ENCODE results near the gene TMC2.

Gene TMC2

DNA sequence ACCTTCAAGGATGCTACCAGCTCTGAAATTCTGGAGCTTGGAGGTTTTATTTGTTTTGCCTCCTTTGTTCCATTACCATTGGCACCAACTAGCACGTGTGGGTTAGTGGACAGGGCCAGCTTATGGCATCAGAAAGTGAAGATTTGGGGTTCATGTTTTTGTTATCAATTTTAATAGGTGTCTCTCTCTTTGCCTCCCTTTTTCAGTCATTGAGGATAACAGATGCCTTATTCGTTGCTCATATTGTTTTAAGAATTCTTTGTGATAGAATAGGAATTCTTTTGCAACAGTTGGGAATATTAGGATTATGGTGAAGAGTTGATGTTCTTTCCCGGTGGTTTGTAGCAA lies 22.9 kb downstream of the TMC2 start:
- no peak overlapping the region for H3K4me3 ChIP-seq

DNA sequence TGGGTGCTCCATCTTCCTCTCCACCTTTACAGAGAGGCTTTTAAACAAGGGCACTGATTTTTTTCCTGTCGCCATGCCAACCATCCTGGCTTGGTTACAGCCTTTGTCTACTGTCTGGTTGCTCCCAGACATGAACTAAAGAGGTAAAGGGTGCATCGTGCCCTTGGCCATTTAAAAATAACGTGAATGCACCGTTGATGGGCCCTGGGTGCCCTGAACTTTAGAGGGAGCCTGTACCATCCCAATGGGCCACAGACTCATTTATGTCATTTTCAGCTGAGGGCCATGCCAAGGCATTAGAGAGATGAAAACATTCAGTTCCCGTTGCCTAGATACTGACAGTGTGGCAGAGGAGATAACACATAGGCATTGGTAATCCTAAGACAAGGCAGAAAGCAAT lies 23.3 kb downstream of the TMC2 start:
- Histone ChIP-seq H3K27ac (no peak overlapping the region), H3K4me3 (no peak overlapping the region)

More for the DNA sequence above, 22.9 kb downstream of the TMC2 start:
- no peak overlapping the region for H3K27ac ChIP-seq

DNA sequence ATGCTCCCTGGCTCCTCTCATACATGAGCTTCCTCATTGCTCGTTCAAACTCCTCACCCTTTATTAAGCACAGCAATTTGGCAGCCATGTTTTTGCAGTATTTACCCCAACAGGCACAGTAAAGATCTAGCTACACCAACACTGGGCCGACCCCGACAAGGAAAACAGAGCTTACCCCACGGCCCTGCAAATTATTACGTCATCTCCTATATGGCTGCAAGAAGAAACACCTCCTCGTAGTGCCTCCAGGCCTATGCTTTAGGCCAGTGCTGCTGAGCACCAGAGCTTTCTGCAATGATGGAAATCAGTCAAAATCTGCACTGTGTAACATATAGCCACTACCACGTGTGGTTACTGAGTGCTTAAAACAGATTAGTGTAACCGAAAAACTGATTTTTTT lies 26.7 kb downstream of the TMC2 start:
- H3K4me3 ChIP-seq, result no peak overlapping the region
- no peak overlapping the region for H3K27ac ChIP-seq

DNA sequence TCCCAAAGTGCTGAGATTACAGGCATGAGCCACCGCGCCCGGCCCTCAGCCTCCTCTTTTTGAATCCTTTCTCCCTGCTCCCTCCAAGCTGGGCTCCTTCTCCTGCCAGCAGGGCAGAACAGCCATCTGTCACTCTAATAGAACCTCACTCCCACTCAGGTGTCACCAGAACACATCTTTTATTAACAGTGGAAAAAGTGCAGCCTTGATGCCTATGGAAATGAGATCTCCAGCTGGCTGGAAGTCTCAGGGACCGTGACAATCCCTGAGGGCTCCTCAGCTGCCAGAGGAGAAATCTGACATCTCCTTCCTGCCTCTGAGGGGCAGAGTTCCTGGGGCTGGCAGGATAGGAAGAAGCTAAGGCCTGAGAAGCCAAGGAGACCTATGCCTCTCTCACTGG lies 28.0 kb downstream of the TMC2 start:
- Histone ChIP-seq H3K4me3 (no peak overlapping the region), H3K27ac (no peak overlapping the region)

DNA sequence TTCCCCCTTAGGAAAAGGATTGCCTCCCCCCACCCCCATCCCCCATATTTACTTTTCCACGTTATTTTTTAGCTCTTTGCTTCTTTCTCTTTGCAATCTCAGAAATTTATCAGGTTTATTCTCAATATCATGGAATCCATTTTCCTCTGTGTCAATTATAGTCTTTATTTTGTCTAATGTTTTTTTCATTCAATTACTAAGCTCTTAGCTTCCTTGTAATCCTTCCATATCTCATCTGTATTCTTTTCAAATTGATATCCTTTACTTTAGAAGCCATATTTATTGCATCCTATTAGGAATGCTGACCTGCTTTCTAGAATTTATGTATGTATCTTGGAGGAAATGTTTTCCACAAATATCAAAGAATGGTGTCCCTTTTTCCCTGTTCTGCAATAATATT lies 39.3 kb downstream of the TMC2 start:
- Histone ChIP-seq H3K4me3 (no peak overlapping the region), H3K27ac (no peak overlapping the region)

DNA sequence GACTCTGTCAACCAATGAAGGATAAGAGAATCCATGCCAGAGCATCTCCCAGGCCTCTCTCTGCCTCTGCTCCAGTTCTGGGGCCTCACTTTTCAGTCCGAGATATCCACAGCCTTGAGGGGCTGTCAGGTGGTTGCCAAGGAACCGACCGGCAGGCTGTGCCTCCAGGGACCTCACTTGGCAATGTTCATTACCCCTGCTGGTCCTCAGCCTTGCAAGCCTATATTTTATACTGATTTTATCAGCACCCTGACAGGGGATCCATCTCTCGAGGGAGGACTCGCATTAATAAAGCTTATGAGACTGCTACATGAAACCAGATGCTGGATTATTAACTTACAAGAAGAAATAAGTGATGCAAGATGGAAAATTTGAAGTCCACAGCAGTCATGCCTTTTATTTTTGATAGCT lies 39.9 kb downstream of the TMC2 start:
- no peak overlapping the region for H3K4me3 ChIP-seq
- H3K27ac ChIP-seq, result no peak overlapping the region

DNA sequence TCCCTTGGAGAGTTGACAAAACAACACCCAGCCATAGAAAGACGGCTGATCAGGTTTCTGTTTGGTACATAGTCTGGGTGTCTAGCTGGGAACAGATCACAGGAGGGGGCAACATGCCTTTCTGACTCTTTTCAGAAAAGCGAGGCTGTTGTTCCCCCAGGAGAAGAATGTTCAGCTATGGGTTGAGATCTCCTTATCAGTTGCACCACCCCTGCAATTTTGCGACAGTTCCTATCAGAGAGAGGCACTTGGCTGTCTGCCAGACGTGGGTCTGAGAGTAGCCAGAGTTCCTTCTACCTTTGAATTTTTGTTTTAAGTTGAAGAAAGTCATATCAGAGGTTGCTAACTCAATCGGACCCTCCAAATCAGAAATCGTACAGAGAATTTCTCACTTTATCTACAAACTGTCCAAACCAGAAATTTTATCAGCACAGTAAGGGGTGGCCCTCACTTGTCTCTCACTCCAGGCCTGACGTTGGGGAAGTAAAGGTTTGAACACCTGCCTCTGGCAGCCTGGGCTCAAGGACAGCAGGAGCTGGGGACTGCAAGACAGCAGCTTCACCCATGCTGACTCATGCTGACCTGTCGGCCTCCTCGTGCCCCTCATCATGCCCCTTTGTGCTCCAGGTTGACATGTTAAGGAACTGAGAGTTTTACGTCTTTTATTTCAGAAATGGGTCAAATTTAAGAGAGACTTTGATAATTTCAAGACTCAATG lies 42.3 kb downstream of the TMC2 start:
- Histone ChIP-seq H3K27ac (no peak overlapping the region), H3K4me3 (no peak overlapping the region)

DNA sequence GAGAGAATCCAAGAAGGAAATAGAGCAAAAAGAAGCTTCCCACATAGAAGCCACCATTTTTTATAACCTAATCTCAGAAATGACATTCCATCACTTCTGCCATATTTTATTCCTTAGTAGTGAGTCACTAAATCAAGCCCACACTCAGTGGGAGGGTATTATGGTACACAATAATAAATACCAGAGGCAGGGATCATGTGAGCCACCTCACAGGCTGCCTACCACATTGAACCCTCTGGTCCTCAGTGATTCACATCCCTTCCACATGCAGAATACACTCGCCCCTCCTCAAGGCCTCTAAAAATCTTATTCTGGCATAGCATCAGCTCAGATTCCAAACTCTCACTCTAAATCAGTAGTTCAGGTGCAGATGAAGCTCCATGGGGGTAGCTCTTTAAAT lies 49.4 kb downstream of the TMC2 start:
- no peak overlapping the region for H3K27ac ChIP-seq
- H3K4me3 ChIP-seq, result no peak overlapping the region

DNA sequence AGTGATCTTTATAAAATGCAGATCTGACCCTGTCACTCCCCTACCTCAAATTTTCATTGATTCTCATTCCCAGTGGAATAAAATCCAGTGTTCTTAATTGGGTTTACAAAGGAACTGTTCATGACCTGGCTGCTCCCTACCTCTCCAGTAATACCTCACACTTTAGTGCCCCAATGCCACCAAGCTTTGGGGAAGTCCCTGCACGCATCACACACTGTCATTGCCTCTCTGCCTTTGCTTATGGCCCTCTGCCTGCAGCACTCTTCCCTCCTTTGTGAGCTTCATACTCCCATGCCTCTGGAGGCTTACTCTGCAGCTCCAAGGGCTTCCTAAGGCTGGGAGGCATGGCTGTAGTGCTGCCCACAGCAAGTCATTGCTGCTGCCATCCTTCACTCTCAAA lies 57.4 kb downstream of the TMC2 start:
- Histone ChIP-seq H3K27ac (no peak overlapping the region), H3K4me3 (no peak overlapping the region)

DNA sequence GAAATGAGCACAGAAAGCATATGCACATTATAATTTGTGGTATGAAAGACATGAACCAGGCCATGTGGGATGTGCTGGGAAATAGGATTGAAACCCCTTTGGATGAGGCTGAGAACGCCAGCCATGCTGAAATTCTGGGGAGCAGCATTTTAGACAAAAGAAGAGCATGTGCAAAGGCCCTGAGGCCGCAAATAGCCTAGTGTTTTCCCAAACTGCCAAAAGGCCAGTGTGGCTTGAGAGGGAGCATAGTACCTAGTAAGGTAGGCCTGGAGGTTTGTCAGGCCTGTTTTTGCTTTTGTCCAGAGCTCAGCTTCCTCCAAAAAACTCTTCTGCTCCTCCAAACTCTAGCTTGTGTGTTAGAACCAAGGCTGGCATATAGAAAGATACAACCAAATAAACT lies 58.7 kb downstream of the TMC2 start:
- Histone ChIP-seq H3K4me3 (no peak overlapping the region), H3K27ac (no peak overlapping the region)

DNA sequence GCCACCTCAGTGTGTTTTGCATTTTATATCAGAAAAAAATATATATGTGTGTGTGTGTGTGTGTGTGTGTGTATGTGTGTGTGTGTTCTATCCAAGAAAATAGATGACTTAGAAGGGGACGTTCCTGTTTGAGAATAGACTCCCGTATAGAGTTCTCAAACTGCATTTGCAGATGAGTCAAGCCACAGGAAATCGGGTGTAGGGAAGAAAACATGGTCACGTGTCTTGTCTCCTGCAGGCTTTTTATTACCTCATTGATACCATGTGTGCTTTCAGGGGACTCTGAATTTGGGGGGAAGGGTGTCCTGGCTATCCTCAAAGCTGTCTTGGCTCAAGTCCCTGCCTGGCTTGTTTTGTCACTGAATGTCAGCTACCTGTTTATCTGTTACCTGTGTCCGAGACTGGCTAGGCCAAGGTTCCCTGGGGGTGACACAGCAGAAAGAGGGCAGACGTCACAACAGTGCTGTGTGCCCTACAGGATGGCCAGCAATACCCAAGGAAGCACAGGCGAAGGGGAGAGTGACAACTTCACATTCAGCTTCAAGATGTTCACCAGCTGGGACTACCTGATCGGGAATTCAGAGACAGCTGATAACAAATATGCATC lies 60.4 kb downstream of the TMC2 start:
- H3K27ac ChIP-seq, result no peak overlapping the region
- H3K4me3 ChIP-seq, result no peak overlapping the region

DNA sequence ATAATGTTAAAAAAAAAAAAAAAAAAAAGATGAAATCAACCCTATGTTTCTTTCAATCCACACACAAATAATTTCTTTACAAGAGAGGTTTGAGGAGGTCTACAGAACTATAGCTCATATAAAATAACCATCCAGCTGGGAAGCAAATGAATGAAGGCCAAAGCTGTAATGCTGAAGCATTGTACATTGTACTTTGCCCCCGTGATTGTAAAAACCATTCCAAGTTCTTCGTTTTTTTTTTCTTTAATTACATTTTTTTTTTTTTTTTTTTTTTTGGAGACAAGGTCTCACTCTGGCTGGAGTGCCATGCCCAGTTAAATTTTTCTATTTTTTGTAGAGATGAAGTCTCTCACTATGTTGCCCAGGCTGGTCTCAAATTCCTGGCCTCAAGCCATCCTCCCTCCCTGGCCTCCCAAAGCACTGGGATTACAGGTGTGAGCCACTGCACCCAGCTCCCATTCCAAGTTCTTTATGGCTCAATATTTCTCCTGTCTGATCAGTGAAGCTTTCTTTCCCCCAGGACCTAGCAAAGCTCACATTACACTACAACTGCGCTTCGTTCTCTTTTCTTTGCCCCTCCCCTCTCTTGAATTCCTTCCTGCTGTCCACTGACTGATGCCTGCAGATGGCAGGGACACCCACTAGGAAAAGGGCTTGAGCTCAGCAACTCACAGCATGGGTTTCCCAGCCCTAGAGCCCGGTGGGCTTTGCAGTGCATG lies 63.1 kb downstream of the TMC2 start:
- H3K27ac ChIP-seq, result no peak overlapping the region
- no peak overlapping the region for H3K4me3 ChIP-seq

DNA sequence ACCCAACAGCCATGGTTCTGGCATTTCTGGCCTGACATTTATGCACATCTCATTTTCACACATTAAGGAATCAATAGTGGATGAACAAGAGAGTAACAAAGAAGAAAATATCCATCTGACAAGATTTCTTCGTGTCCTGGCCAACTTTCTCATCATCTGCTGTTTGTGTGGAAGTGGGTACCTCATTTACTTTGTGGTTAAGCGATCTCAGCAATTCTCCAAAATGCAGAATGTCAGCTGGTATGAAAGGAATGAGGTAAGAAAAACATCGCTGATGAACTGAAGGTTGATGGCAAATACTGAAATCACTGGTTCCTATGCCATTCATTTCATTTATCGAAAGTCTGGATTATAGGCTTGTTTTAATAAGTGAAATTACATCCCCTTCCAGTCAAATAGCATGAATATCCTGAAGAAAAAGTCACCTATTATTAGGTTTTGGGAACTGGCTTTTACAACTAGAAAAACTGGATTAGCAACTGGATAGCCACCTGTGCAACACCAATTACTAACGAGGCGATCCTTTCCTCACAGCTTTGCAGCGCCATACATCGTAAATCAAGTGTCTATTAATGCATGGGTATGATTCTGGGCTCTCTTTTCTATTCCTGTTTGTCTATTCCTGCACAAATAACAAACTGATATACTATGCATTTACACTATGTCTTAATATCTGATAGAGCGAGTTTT lies 65.8 kb downstream of the TMC2 start:
- H3K27ac ChIP-seq, result no peak overlapping the region
- H3K4me3 ChIP-seq, result no peak overlapping the region

DNA sequence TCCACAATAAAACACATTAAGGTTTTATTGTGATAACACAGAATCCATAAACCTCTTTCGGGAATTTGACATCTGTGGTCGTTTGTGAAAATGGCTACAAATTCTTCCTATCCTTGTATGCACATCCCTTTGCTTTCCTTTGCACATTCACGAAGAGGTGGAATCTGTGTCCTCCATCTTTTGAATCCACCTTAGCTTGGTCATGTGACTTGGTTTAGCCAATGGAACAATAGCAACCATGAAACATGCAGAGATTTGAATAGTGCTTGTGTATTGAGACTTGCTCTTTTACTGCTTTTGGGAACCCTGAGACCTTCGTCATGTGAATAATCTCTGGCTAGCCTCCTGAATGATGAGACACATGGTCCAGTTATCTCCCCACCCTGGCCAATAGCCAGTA lies 66.4 kb downstream of the TMC2 start:
- no peak overlapping the region for H3K27ac ChIP-seq
- H3K4me3 ChIP-seq, result no peak overlapping the region

DNA sequence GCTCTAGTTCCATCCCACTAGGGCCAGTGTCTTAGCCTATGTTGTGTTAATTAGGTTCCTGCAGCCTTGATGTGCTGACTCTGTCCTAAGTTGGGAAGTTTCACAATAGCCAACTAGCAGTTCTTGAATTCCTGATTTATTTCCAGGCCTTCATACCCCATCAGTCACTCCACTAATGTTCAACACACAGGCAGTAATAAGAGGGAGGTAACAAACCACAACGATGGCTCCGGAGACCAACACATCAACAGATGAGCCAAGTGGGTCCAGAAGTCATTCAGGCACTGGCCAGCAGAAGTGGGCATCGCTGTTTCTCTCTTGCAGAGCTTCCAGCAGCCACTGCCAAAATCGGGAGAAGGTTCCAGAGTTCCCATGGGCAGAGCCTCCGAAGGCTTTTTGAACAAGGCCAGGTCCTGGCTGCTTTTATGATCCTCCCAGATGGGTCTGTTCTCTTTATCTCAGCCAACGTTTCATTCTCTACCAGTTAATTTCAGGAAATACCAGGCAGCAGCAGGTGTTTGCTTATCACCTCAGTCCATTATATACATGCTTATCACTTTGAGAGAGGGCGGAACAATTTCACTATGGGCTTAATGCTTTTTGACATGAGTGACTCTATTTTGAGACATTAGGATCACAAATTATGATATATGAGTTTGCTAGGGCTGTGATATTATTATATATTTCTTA lies 67.6 kb downstream of the TMC2 start:
- Histone ChIP-seq H3K4me3 (no peak overlapping the region), H3K27ac (no peak overlapping the region)

DNA sequence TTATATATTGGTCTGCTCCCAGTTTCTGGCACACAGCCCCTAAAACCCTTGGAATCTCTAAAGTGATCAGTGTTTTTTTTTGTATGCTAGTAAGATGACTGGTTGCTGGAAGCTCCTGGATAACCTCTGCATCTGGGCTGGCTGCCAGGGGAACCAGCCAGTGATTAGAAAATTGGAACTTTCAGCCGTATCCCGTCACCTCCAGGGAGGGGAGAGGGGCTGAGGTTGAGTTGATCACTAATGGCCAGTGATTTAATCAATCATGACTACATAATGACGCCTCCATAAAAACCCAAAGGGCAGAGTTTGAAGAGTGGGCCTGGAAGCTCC lies 68.1 kb downstream of the TMC2 start:
- Histone ChIP-seq H3K27ac (no peak overlapping the region), H3K4me3 (no peak overlapping the region)

DNA sequence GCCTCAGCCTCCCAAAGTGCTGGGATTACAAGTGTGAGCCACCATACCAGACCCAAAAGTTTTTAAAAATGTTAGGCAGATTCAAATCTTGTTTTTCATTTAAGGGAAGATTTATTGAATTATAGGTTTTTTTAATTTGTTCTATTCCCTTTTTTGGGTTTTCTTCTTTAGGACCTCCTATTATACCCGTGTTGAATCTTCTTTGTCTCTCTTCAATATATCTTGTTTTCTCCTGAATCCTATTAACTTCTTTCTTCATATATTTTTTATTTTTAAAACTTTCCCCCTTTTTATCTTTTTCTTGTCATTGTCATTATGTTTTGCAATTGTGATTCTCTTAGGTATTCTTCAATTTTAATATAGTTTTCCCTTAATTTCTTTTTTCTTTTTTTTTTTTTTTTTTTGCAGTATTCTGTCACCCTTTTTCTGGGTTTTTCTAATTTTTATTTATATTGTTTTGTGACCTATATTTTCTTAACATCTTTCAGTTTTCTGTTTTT lies 70.2 kb downstream of the TMC2 start:
- Histone ChIP-seq H3K4me3 (no peak overlapping the region), H3K27ac (no peak overlapping the region)

DNA sequence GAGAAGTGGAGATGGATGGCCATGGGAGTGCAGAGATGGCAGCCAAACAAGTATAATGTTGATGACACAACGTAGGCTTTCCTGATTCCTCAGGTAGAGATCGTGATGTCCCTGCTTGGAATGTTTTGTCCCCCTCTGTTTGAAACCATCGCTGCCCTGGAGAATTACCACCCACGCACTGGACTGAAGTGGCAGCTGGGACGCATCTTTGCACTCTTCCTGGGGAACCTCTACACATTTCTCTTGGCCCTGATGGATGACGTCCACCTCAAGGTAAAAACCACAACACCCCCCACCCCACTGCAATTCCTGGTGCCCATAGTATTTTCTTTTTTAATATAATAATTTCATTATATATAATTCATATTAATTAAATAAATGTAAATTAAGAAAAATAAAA lies 74.0 kb downstream of the TMC2 start:
- no peak overlapping the region for H3K27ac ChIP-seq
- H3K4me3 ChIP-seq, result no peak overlapping the region

DNA sequence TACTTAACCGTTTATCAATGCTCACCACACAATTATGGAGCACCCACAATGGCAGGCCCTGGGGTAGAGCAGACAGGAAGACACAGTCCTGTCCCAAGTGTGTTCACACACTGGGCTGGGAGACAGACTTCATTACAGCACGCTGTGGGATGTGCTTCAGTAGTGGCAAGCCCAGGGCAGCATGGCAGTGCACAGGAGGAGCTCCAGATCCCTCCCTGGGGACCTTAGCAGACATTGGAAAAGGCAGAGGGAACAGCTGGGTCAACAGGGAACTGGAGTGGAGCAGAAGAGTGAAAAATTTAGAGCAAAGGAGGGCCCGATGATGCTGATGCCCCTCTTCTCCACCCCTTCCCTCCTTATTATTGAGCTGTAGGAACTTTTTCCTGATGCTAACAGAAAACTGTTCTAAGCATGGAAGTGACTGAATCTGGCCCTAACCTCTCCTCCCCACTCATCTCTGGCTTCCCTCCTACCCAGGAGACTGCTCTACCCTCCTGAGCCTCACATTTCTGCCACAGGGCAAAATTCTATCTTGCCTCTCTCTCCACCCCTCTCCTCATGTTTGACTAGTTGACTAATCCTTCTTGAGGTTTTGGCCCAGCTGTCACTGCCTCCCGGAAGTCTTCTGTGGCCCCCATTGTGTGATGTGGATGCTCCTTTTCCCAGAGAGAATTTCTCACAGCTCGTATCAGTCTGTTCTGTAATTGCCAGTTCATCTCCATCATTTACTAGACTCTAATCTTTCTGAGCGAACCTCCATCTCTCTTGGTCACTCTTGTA lies 74.8 kb downstream of the TMC2 start:
- Histone ChIP-seq H3K4me3 (no peak overlapping the region), H3K27ac (no peak overlapping the region)

DNA sequence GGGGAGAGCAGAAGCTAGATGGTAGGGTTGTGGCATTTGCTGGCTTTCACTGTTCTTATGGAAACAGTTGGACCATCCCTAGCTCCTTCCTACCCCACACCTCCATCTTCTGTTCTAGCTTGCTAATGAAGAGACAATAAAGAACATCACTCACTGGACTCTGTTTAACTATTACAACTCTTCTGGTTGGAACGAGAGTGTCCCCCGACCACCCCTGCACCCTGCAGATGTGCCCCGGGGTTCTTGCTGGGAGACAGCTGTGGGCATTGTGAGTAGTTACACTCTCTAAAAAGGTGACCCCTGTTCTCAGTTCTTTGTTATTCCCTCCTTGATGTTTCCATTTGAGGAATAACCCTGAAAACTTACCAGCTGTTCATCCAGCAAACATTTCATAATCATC lies 75.7 kb downstream of the TMC2 start:
- H3K4me3 ChIP-seq, result no peak overlapping the region
- H3K27ac ChIP-seq, result no peak overlapping the region

Measured in skin epidermis (tissue), 12 donors.